ENCODE measurements around the gene MSLN. TPM values are rescaled to one million over a fixed set of nuclear protein-coding genes. Genes with fewer than 3 reads are reported as not detected.

The MSLN gene
- polyA plus RNA-seq, 1 of the 3 experiments (the other 2 are of a cell fraction), result 0.02 TPM

DNA sequence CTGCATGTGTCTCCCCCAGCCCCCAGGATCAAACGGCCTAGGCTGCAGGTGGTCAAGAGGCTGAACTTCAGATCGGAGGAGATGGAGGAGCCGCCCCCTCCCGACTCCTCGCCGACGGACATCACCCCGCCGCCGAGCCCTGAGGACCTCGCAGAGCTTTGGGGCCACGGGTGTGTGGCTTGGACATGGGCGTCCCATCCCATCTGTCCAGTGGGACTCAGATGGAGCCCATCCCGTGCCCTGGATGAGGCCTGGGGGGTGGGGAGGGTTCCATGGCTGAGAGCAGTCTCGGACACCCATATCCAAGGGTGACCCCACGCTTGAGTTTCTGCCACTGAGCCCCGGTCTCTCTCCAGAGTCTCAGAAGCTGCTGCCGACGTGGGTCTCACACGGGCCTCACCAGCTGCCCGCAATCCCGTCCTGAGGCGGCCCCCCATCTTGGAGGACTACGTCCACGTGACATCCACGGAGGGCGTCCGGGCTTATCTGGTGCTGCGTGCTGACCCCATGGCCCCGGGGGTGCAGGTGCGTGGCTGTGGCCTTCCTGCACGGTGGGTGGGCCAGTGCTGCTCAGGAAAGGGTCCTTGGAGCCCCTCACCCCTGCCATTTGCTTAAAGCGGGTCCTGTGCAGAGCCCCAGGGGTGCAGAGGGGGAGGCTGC, 28.8 kb downstream of the MSLN start:
- no peaks in the 10 kb centered on the region for H3K27me3 ChIP-seq (ENCODE audit: insufficient read depth)
- ChIA-PET CTCF (interaction anchor here (0.9 to 8.9 kb wide), 2 partner anchors 75 to 122 kb away, joined by 4 to 127 read pairs; partner anchors contain the start of genes METRN and RHOT2), POLR2A (interaction anchor here (0.7 to 2.2 kb wide), 2 partner anchors 11 to 68 kb away, joined by 4 to 18 read pairs; partner anchors contain the start of genes ANTKMT and GNG13)
- H3K9ac ChIP-seq, result peak overlapping the region; percentile 70
- H3K4me1 ChIP-seq (ENCODE audit: control insufficient read depth in 1 of 2, insufficient read depth in 2 of 2, low read depth in 1 of 2, low read length in 1 of 2), result peaks cover 0 to 19% of the 10 kb centered on the region in 2 experiments; a peak in 1 of 4 replicates
- H3F3A ChIP-seq (replicated peaks; ENCODE audit: insufficient read depth), result no peaks in the 10 kb centered on the region
- TF ChIP-seq GATA2 (CRISPR knock-in tag; IDR thresholded peaks at IDR 0.05) (no peak), SMC3 (IDR thresholded peaks at IDR 0.05; ENCODE audit: low read depth, low read length) (no peak), MEF2A (IDR thresholded peaks at IDR 0.05; ENCODE audit: borderline replicate concordance, low read depth) (no peak), TEAD4 (IDR thresholded peaks at IDR 0.05; ENCODE audit: borderline replicate concordance, insufficient read depth) (no peak), NRF1 (IDR thresholded peaks at IDR 0.05; ENCODE audit: low read depth, low read length) (no peak), NFIC (IDR thresholded peaks at IDR 0.05; ENCODE audit: borderline replicate concordance) (no peak), EZH2phosphoT487 (IDR thresholded peaks at IDR 0.05; ENCODE audit: borderline replicate concordance, low read depth) (no peak), EP300 (IDR thresholded peaks at IDR 0.05; ENCODE audit: borderline replicate concordance in 1 of 2, low read depth in 1 of 2, low read length in 1 of 2) (no peak), RCOR1 (IDR thresholded peaks at IDR 0.05; ENCODE audit: low read length) (no peak), MXI1 (IDR thresholded peaks at IDR 0.05; ENCODE audit: low read depth, low read length) (no peak), RFX5 (IDR thresholded peaks at IDR 0.05; ENCODE audit: low read length) (no peak), ELF1 (IDR thresholded peaks at IDR 0.05) (no peak), TAF1 (IDR thresholded peaks at IDR 0.05; ENCODE audit: borderline replicate concordance, low read depth, low read length) (no peak), GABPA (IDR thresholded peaks at IDR 0.05; ENCODE audit: low read depth) (no peak)
- TF ChIP-seq, protein P1, sequence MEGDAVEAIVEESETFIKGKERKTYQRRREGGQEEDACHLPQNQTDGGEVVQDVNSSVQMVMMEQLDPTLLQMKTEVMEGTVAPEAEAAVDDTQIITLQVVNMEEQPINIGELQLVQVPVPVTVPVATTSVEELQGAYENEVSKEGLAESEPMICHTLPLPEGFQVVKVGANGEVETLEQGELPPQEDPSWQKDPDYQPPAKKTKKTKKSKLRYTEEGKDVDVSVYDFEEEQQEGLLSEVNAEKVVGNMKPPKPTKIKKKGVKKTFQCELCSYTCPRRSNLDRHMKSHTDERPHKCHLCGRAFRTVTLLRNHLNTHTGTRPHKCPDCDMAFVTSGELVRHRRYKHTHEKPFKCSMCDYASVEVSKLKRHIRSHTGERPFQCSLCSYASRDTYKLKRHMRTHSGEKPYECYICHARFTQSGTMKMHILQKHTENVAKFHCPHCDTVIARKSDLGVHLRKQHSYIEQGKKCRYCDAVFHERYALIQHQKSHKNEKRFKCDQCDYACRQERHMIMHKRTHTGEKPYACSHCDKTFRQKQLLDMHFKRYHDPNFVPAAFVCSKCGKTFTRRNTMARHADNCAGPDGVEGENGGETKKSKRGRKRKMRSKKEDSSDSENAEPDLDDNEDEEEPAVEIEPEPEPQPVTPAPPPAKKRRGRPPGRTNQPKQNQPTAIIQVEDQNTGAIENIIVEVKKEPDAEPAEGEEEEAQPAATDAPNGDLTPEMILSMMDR (IDR thresholded peaks at IDR 0.05), result no peak
- TF ChIP-seq, protein P2, sequence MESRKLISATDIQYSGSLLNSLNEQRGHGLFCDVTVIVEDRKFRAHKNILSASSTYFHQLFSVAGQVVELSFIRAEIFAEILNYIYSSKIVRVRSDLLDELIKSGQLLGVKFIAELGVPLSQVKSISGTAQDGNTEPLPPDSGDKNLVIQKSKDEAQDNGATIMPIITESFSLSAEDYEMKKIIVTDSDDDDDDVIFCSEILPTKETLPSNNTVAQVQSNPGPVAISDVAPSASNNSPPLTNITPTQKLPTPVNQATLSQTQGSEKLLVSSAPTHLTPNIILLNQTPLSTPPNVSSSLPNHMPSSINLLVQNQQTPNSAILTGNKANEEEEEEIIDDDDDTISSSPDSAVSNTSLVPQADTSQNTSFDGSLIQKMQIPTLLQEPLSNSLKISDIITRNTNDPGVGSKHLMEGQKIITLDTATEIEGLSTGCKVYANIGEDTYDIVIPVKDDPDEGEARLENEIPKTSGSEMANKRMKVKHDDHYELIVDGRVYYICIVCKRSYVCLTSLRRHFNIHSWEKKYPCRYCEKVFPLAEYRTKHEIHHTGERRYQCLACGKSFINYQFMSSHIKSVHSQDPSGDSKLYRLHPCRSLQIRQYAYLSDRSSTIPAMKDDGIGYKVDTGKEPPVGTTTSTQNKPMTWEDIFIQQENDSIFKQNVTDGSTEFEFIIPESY (IDR thresholded peaks at IDR 0.05; ENCODE audit: borderline replicate concordance, low read depth), result no peak
- TF ChIP-seq, protein P3, sequence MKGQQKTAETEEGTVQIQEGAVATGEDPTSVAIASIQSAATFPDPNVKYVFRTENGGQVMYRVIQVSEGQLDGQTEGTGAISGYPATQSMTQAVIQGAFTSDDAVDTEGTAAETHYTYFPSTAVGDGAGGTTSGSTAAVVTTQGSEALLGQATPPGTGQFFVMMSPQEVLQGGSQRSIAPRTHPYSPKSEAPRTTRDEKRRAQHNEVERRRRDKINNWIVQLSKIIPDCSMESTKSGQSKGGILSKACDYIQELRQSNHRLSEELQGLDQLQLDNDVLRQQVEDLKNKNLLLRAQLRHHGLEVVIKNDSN (IDR thresholded peaks at IDR 0.05; ENCODE audit: borderline replicate concordance, low read depth), result no peak
- TF ChIP-seq, protein P4, sequence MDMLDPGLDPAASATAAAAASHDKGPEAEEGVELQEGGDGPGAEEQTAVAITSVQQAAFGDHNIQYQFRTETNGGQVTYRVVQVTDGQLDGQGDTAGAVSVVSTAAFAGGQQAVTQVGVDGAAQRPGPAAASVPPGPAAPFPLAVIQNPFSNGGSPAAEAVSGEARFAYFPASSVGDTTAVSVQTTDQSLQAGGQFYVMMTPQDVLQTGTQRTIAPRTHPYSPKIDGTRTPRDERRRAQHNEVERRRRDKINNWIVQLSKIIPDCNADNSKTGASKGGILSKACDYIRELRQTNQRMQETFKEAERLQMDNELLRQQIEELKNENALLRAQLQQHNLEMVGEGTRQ (IDR thresholded peaks at IDR 0.05; ENCODE audit: borderline replicate concordance, low read depth, low read length), result no peak
- TF ChIP-seq, protein P5, sequence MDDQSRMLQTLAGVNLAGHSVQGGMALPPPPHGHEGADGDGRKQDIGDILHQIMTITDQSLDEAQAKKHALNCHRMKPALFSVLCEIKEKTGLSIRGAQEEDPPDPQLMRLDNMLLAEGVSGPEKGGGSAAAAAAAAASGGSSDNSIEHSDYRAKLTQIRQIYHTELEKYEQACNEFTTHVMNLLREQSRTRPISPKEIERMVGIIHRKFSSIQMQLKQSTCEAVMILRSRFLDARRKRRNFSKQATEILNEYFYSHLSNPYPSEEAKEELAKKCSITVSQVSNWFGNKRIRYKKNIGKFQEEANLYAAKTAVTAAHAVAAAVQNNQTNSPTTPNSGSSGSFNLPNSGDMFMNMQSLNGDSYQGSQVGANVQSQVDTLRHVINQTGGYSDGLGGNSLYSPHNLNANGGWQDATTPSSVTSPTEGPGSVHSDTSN (IDR thresholded peaks at IDR 0.05), result no peak
- TF ChIP-seq, protein P6, sequence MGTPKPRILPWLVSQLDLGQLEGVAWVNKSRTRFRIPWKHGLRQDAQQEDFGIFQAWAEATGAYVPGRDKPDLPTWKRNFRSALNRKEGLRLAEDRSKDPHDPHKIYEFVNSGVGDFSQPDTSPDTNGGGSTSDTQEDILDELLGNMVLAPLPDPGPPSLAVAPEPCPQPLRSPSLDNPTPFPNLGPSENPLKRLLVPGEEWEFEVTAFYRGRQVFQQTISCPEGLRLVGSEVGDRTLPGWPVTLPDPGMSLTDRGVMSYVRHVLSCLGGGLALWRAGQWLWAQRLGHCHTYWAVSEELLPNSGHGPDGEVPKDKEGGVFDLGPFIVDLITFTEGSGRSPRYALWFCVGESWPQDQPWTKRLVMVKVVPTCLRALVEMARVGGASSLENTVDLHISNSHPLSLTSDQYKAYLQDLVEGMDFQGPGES (IDR thresholded peaks at IDR 0.05; ENCODE audit: low read depth, low read length), result no peak
- no peak overlapping the region for H3K27ac ChIP-seq (ENCODE audit: low read depth in 2 of 2, low read length in 1 of 2)
- H4K20me1 ChIP-seq (ENCODE audit: insufficient read depth), result peaks cover 23% of the 10 kb centered on the region; the same call in 1 of the 2 replicates
- peak overlapping the region; percentile 79 to 84 for H3K4me3 ChIP-seq (ENCODE audit: low read depth in 2 of 2, low read length in 1 of 2)
- peaks cover 31% of the 10 kb centered on the region for H3K79me2 ChIP-seq (ENCODE audit: insufficient read depth)
- H3K9me3 ChIP-seq, result no peaks in the 10 kb centered on the region
- no peak for DNase-seq
- peaks cover 0 to 16% of the 10 kb centered on the region in 2 experiments for H3K36me3 ChIP-seq (replicated peaks in 1 of 2; ENCODE audit: control insufficient read depth in 1 of 2, insufficient read depth in 2 of 2, low read length in 1 of 2)
- H3K4me2 ChIP-seq, result peak overlapping the region; percentile 92
- no peak overlapping the region for H2AFZ ChIP-seq (ENCODE audit: low read depth)
- no peaks in the 10 kb centered on the region for H3K9me2 ChIP-seq
- WGBS (ENCODE audit: low lambda C conversion rate), result 47% methylated on average over 22 of the region's 33 CpGs
